ENCODE results near the gene SPAG7.

SPAG7 gene

DNA sequence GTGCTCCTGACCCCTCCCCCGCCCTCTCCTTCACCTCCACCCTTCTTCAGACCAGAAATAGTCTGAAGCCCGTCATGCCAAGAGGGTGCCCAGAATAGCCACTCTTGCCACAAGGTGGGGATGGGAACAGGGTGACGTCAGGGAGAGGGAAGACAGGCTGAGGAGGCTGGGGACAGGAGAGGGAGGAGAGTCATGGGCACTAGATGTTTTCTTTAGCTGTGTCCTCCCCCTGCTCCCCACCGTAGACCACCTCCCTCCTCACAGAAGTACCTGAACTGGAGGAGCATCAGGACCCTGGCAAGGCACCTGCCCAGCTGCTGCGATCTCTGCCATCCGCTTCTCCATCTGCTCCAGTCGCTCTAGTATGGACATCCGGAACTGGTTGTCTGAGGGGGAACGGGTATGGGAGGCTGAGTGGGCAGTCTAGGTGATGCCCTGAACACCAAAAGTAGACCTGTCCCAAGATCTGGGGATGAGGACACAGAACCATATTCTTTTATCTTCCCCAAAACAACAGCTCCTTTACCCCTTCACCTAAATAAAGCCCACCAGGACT is 6.6 kb upstream of the SPAG7 start:
- TF ChIP-seq, protein P1, sequence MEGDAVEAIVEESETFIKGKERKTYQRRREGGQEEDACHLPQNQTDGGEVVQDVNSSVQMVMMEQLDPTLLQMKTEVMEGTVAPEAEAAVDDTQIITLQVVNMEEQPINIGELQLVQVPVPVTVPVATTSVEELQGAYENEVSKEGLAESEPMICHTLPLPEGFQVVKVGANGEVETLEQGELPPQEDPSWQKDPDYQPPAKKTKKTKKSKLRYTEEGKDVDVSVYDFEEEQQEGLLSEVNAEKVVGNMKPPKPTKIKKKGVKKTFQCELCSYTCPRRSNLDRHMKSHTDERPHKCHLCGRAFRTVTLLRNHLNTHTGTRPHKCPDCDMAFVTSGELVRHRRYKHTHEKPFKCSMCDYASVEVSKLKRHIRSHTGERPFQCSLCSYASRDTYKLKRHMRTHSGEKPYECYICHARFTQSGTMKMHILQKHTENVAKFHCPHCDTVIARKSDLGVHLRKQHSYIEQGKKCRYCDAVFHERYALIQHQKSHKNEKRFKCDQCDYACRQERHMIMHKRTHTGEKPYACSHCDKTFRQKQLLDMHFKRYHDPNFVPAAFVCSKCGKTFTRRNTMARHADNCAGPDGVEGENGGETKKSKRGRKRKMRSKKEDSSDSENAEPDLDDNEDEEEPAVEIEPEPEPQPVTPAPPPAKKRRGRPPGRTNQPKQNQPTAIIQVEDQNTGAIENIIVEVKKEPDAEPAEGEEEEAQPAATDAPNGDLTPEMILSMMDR (IDR thresholded peaks at IDR 0.05; ENCODE audit: low read depth, low read length, missing control alignments) = no peak
- no peak overlapping the region for H3K4me3 ChIP-seq (replicated peaks; ENCODE audit: low read depth, low read length)

DNA sequence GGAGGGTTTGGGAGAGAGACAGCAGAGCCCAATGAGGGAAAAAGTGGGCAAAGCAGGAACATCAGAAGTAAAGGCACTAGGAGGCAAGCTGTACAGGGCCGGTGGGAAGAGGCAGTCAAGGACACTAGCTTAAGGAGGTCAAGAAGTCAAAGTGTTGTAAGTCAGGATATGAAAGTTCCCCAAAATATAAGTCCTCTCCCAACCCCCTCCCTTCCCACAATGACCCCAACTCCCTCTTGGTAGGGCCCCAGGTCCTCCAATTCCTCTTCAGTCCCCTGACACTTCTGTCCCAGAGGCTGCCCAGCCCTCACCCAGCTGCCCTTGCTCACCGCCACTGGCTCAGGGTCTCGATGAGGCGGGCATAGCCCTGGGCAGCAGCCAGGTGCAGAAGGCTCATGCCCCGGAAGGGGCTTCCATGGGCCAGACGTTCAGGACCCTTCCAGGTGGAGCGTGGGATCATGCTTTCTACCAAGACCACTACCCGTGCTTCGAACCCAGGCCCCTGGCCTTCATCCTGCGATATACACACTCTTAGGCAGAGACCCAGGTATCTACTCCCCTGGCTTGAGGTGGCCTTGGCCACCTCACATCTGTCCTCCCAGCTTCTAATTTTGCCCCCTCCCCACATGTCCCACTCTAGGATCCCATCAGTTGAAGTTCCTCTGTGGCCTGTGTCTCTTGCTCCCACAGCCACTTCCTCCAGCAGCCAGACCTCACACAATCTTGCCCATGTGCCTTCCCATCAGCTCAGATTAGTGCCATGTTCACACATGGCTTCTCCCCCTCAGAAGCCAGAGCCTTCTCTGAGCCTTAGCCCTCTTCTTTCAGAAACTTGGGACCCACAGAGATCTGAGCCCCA is 5.9 kb upstream of the SPAG7 start:
- DNase-seq (ENCODE audit: extremely low read depth, low read depth) = no peak
- TF ChIP-seq, protein P1 (IDR thresholded peaks at IDR 0.05; ENCODE audit: low read depth, low read length, missing control alignments) = no peak
- H3K4me3 ChIP-seq (replicated peaks; ENCODE audit: low read depth, low read length) = no peak overlapping the region

More for the DNA sequence above, 6.6 kb upstream of the SPAG7 start:
- DNase-seq (ENCODE audit: extremely low read depth, low read depth) = no peak

DNA sequence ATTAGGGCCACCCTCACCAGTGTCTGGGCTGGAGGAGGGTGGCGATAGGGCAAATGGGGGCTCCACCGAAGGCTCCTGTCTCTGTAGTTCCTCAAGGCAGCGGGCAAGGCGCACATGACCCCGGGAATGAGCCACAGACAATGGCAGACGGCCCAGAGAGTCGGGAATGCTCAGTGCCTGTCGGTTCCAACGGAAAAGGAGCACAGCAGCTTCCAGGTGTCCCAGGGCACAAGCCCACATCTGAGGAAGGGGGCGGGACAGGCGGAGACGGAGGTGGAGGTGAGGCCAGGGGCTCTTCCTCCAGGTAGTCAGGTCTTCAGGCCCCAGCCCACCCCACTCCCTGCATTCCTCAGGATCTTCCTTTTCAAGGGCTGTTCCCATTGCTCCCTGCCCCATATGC is 5.1 kb upstream of the SPAG7 start:
- DNase-seq (ENCODE audit: extremely low read depth, low read depth) = no peak
- TF ChIP-seq, protein P1 (IDR thresholded peaks at IDR 0.05; ENCODE audit: low read depth, low read length, missing control alignments) = no peak
- no peak overlapping the region for H3K4me3 ChIP-seq (replicated peaks; ENCODE audit: low read depth, low read length)

DNA sequence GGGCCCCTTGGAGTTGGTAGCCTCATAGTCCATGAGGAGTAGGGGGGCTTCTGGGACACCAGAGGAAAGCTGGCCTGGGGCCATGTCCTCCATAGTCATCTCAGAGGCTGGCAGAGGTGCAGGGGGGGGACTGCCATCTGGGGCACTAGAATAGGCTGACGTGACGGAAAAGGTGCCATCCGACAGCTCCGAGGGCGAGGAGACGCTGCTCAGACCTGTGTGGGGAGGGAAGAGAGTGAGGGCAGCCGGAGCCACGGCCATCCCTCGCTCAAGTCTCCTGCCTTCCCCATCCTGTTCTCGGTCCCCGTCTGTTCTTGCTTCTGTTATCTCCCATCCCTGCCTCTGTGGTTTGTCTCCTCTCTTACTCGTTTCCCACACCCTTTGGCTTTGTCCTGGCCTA is 4.7 kb upstream of the SPAG7 start:
- no peak overlapping the region for H3K4me3 ChIP-seq (replicated peaks; ENCODE audit: low read depth, low read length)
- no peak for DNase-seq (ENCODE audit: extremely low read depth, low read depth)
- TF ChIP-seq, protein P1 (IDR thresholded peaks at IDR 0.05; ENCODE audit: low read depth, low read length, missing control alignments) = no peak

DNA sequence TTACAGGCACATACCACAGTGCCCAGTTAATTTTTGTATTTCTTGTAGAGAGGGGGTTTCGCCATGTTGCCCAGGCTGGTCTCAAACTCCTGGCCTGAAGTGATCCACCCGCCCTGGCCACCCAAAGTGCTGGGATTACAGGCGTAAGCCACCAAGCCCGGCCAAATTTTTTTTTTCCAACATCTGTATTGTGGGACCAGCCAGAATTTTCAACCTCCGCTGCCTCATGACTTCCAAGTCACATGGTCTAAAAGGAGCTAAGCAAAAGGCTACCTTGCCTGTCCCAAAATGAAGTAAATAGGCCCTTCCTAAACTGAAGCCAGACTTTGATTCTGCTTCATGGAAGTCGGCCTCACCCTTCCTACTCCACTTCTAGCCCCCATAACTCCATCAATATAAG is 4.2 kb upstream of the SPAG7 start:
- H3K4me3 ChIP-seq (replicated peaks; ENCODE audit: low read depth, low read length) = no peak overlapping the region
- no peak for DNase-seq (ENCODE audit: extremely low read depth, low read depth)
- TF ChIP-seq, protein P1 (IDR thresholded peaks at IDR 0.05; ENCODE audit: low read depth, low read length, missing control alignments) = no peak

DNA sequence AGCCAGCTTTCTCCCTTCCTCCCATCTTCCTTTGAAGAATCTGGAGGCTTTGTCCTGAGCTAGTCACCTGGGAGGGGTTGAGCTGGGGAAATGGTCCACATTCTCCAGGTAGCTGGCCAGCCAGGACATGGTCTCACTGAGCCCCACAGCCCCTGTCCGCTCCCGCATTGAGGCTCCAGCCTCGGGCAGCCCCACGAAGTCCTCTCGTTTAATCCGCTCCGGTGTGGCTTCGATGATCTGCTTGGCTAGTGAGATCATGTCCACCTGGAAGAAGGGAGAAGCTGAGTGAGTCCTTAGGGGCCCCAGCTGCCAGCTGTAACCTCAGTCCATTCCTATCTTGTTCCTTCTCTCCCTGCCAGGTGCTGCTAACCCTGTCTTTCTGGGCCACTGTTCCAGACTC is 2.7 kb upstream of the SPAG7 start:
- DNase-seq (ENCODE audit: extremely low read depth, low read depth) = no peak
- no peak overlapping the region for H3K4me3 ChIP-seq (replicated peaks; ENCODE audit: low read depth, low read length)
- TF ChIP-seq, protein P1 (IDR thresholded peaks at IDR 0.05; ENCODE audit: low read depth, low read length, missing control alignments) = no peak
